HEK293T (cell line): ENCODE results near the gene LGALS3BP.

ENCODE experiments used
- ARNT ChIP-seq: fragments of 450-650 bp; IDR thresholded peaks from 2 replicates; pipeline ENCODE4 v1.6.1; 2017; ENCODE audit warnings: mild to moderate bottlenecking
- BHLHE40 ChIP-seq: fragments of 450-650 bp; IDR thresholded peaks from 2 replicates; pipeline ENCODE4 v1.6.1; 2016; ENCODE audit warnings: mild to moderate bottlenecking, moderate library complexity, borderline replicate concordance
- CTBP1 ChIP-seq: fragments of 450-650 bp; IDR thresholded peaks from 2 replicates; pipeline ENCODE4 v1.6.1; 2016; ENCODE audit warnings: borderline replicate concordance
- ELF4 ChIP-seq: fragments of 450-650 bp; IDR thresholded peaks from 2 replicates; pipeline ENCODE4 v1.6.1; 2017; ENCODE audit warnings: antibody characterized with exemption
- FOXA1 ChIP-seq: fragments of 450-650 bp; IDR thresholded peaks from 2 replicates; pipeline ENCODE4 v1.6.1; 2016; ENCODE audit warnings: mild to moderate bottlenecking
- FOXK2 ChIP-seq: fragments of 450-650 bp; IDR thresholded peaks from 2 replicates; pipeline ENCODE4 v1.6.1; 2016; ENCODE audit warnings: mild to moderate bottlenecking
- FOXM1 ChIP-seq: fragments of 450-650 bp; IDR thresholded peaks from 2 replicates; pipeline ENCODE4 v1.6.1; 2017; ENCODE audit warnings: mild to moderate bottlenecking, borderline replicate concordance
- L3MBTL2 ChIP-seq: fragments of 450-650 bp; conservative IDR thresholded peaks from 2 replicates; pipeline ENCODE4 v1.6.1; 2016; ENCODE audit warnings: mild to moderate bottlenecking
- NFRKB ChIP-seq: fragments of 450-650 bp; IDR thresholded peaks from 2 replicates; pipeline ENCODE4 v1.6.1; 2016; ENCODE audit warnings: mild to moderate bottlenecking, moderate library complexity
- PKNOX1 ChIP-seq: fragments of 450-650 bp; IDR thresholded peaks from 2 replicates; pipeline ENCODE4 v1.6.1; 2016
- SP1 ChIP-seq: fragments of 450-650 bp; IDR thresholded peaks from 2 replicates; pipeline ENCODE4 v1.6.1; 2017
- SUZ12 ChIP-seq: fragments of 450-650 bp; IDR thresholded peaks from 2 replicates; pipeline ENCODE4 v1.6.1; 2016; ENCODE audit warnings: mild to moderate bottlenecking
- TARDBP ChIP-seq: fragments of 450-650 bp; IDR thresholded peaks from 2 replicates; pipeline ENCODE4 v1.6.1; 2016
- ZNF384 ChIP-seq: fragments of 450-650 bp; IDR thresholded peaks from 2 replicates; pipeline ENCODE4 v1.6.1; 2016

GRCh38 chr17:79023180-79023705 lies 43.5 kb upstream of the LGALS3BP start:
- TF ChIP-seq SP1 (no peak), L3MBTL2 (no peak), SUZ12 (no peak), ARNT (no peak), TARDBP (no peak), NFRKB (no peak), ZNF384 (no peak), FOXK2 (no peak), BHLHE40 (no peak), PKNOX1 (no peak), FOXA1 (no peak), CTBP1 (no peak), FOXM1 (no peak), ELF4 (no peak)
